HepG2 (cell line): ENCODE data around the gene TACO1. TPM values are rescaled to one million over a fixed set of nuclear protein-coding genes. Genes with fewer than 3 reads are reported as not detected.

Experiments used
- HINFP ChIP-seq: sonication (generic); formaldehyde crosslinking; IDR thresholded peaks from 2 replicates; pipeline ENCODE4 v1.4.0; 2020; ENCODE audit warnings: low read depth, mild to moderate bottlenecking, missing genetic modification reagents
- NFKB2 ChIP-seq: sonication (generic); formaldehyde crosslinking; IDR thresholded peaks from 2 replicates; pipeline ENCODE4 v1.4.0; 2020; ENCODE audit warnings: missing genetic modification reagents, borderline replicate concordance
- PCBP1 ChIP-seq: fragments of 200-400 bp; formaldehyde crosslinking; IDR thresholded peaks from 2 replicates; pipeline ENCODE4 v1.6.1; 2017; ENCODE audit warnings: mild to moderate bottlenecking, low read depth, low read length, borderline replicate concordance
- PHF5A ChIP-seq: IDR thresholded peaks from one replicate; pipeline ENCODE4 v1.6.1; 2018; ENCODE audit warnings: low read depth, missing genetic modification reagents; ENCODE audit not compliant: unreplicated experiment
- POLR2G ChIP-seq: fragments of 200-400 bp; formaldehyde crosslinking; IDR thresholded peaks from 2 replicates; pipeline ENCODE4 v1.6.1; 2018; ENCODE audit warnings: mild to moderate bottlenecking, low read depth, low read length, moderate library complexity
- ZBTB26 ChIP-seq: IDR thresholded peaks from 2 replicates; pipeline ENCODE4 v1.6.1; 2016; ENCODE audit warnings: missing compliant biosample characterization, missing genetic modification reagents, borderline replicate concordance
- ZNF296 ChIP-seq: sonication (generic); formaldehyde crosslinking; conservative IDR thresholded peaks from 2 replicates; pipeline ENCODE4 v1.5.0; 2020; ENCODE audit warnings: mild to moderate bottlenecking, missing genetic modification reagents
- polyA plus RNA-seq, 8 experiments: library from polyadenylated mRNA; depleted of rRNA in 3 of 8; stranded (reverse) in 7 of 8; unstranded in 1 of 8; fragments of >200 nt; fragmentation: Illumina TruSeq in 4 of 8; extraction: Trizol in 4 of 8; gene quantifications; 2 replicates each; pipeline versions ENCODE4 v1.2.1 to v1.2.3, GENCODE V29; 2011 to 2016; ENCODE audit warnings: low read depth in 4 of 8, missing spikeins in 1 of 8, mixed read lengths in 1 of 8; ENCODE audit not compliant: insufficient read depth in 1 of 8
- total RNA-seq, 5 experiments: library from RNA; depleted of rRNA; stranded (reverse); fragments of >200 nt; fragmentation: Illumina TruSeq; extraction: Trizol; gene quantifications; 2 replicates each; pipeline ENCODE4 v1.2.3, GENCODE V29; 2016; ENCODE audit warnings: low read depth in 1 of 5
- TF ChIP-seq, protein P1 (sequence below): sonication (generic); formaldehyde crosslinking; IDR thresholded peaks from 2 replicates; pipeline ENCODE4 v1.5.0; 2020; ENCODE audit warnings: mild to moderate bottlenecking, missing genetic modification reagents
- TF ChIP-seq, protein P2 (sequence below): sonication (generic); formaldehyde crosslinking; IDR thresholded peaks from 2 replicates; pipeline ENCODE4 v1.4.0; 2020; ENCODE audit warnings: mild to moderate bottlenecking, missing genetic modification reagents

The TACO1 gene
- total and polyA plus RNA-seq, 2 of the 13 experiments (the other 11 are each of a cell fraction or from before 2014, with no cell fraction given), result 34.7 to 53.6 TPM

GRCh38 chr17:63600569-63601438 lies at the start of gene TACO1 (continued):
- TF ChIP-seq, protein P1, sequence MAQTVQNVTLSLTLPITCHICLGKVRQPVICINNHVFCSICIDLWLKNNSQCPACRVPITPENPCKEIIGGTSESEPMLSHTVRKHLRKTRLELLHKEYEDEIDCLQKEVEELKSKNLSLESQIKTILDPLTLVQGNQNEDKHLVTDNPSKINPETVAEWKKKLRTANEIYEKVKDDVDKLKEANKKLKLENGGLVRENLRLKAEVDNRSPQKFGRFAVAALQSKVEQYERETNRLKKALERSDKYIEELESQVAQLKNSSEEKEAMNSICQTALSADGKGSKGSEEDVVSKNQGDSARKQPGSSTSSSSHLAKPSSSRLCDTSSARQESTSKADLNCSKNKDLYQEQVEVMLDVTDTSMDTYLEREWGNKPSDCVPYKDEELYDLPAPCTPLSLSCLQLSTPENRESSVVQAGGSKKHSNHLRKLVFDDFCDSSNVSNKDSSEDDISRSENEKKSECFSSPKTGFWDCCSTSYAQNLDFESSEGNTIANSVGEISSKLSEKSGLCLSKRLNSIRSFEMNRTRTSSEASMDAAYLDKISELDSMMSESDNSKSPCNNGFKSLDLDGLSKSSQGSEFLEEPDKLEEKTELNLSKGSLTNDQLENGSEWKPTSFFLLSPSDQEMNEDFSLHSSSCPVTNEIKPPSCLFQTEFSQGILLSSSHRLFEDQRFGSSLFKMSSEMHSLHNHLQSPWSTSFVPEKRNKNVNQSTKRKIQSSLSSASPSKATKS, result peak; percentile 71; the same call in 1 of the 2 replicates
- peak; percentile 74; the same call in 1 of the 2 replicates for TF ChIP-seq ZNF296 (CRISPR knock-in tag)
- peak; percentile 94 for TF ChIP-seq PHF5A (CRISPR knock-in tag)
- peak; percentile 98 for TF ChIP-seq NFKB2 (CRISPR knock-in tag)
- TF ChIP-seq, protein P2, sequence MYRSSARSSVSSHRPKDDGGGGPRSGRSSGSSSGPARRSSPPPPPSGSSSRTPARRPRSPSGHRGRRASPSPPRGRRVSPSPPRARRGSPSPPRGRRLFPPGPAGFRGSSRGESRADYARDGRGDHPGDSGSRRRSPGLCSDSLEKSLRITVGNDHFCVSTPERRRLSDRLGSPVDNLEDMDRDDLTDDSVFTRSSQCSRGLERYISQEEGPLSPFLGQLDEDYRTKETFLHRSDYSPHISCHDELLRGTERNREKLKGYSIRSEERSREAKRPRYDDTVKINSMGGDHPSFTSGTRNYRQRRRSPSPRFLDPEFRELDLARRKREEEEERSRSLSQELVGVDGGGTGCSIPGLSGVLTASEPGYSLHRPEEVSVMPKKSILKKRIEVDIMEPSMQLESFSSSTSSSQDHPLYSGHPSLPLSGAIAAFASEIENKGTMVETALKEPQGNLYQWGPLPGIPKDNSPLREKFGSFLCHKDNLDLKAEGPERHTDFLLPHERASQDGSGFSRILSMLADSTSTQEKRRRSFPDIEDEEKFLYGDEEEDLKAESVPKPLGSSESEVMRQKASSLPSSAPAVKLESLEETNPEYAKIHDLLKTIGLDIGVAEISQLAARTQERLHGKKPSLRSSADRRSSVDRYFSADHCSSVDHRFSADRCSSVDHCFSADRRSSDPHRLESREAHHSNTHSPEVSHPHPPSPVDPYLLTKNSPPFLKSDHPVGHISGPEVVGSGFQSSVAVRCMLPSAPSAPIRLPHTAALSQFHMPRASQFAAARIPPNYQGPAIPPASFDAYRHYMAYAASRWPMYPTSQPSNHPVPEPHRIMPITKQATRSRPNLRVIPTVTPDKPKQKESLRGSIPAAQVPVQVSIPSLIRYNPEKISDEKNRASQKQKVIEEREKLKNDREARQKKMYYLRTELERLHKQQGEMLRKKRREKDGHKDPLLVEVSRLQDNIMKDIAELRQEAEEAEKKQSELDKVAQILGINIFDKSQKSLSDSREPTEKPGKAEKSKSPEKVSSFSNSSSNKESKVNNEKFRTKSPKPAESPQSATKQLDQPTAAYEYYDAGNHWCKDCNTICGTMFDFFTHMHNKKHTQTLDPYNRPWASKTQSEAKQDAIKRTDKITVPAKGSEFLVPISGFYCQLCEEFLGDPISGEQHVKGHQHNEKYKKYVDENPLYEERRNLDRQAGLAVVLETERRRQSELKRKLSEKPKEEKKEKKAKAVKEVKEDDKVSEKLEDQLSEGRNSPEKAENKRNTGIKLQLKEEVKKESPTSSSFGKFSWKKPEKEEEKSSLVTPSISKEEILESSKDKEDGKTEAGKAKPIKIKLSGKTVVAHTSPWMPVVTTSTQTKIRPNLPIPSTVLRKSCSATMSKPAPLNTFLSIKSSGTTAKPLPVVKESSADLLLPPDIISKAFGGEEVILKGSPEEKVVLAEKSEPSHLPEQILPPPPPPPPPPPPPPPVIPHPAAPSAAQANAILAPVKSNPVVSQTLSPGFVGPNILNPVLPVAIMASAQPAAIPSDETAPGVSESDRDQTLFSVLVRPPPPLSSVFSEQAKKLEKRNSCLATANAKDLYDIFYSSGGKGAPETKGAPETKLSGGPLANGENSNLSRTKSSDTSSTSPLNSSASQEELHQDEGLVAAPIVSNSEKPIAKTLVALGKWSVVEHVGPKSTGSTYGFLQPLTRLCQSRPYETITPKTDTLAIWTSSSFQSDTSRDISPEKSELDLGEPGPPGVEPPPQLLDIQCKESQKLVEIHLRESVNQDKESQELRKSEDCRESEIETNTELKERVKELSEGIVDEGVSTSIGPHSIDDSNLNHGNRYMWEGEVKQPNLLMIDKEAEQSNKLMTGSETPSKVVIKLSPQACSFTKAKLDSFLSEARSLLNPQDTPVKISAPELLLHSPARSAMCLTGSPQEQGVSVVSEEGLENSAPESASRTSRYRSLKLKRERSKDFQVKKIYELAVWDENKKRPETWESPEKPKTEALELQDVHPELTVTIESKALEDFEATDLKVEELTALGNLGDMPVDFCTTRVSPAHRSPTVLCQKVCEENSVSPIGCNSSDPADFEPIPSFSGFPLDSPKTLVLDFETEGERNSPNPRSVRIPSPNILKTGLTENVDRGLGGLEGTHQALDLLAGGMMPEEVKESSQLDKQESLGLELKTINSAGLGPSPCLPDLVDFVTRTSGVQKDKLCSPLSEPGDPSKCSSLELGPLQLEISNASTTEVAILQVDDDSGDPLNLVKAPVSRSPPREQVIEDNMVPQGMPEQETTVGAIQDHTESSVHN, result peak; percentile 81; the same call in 1 of the 2 replicates
- peak; percentile 94; the same call in 1 of the 2 replicates for TF ChIP-seq ZBTB26 (CRISPR knock-in tag)
- TF ChIP-seq POLR2G, result peak; percentile 93
- TF ChIP-seq HINFP (CRISPR knock-in tag), result peak; percentile 30; the same call in 1 of the 2 replicates
- TF ChIP-seq PCBP1, result 0 out of 2 replicates have a peak, but pooled peaks have one; percentile 77
